Duodenal mucosa (tissue), 2 donors: ENCODE data around the gene MEX3A.
A peak's percentile ranks its signal among the peaks of the same experiment; 100 is the strongest.

Experiments used
- H3K27ac ChIP-seq: one replicate; pipeline ENCODE4 v1.7.0; 2013; ENCODE audit warnings: low read depth, low read length
- H3K27me3 ChIP-seq, 2 donors: one replicate each; pipeline ENCODE4 v1.7.0; 2013; ENCODE audit warnings: low read length in 2 of 2, control low read depth in 1 of 2; ENCODE audit not compliant: insufficient read depth in 2 of 2, control insufficient read depth in 1 of 2
- H3K36me3 ChIP-seq, 2 donors: one replicate each; pipeline ENCODE4 v1.7.0; 2013; ENCODE audit warnings: low read length in 2 of 2, control low read depth in 1 of 2; ENCODE audit not compliant: insufficient read depth in 2 of 2, control insufficient read depth in 1 of 2
- H3K4me1 ChIP-seq, 2 donors: one replicate each; pipeline ENCODE4 v1.7.0; 2013; ENCODE audit warnings: low read length in 2 of 2, control low read depth in 1 of 2; ENCODE audit not compliant: insufficient read depth in 2 of 2, control insufficient read depth in 1 of 2
- H3K4me3 ChIP-seq, 2 donors: one replicate each; pipeline ENCODE4 v1.7.0; 2013; ENCODE audit warnings: low read length in 2 of 2, low read depth in 1 of 2
- H3K9ac ChIP-seq, 2 donors: one replicate each; pipeline ENCODE4 v1.7.0; 2013; ENCODE audit warnings: low read length in 2 of 2, low read depth in 1 of 2
- H3K9me3 ChIP-seq, 2 donors: one replicate each; pipeline ENCODE4 v1.7.0; 2013; ENCODE audit warnings: low read length in 2 of 2, control low read depth in 1 of 2; ENCODE audit not compliant: control insufficient read depth in 1 of 2

MEX3A gene

GRCh38 chr1:156111355-156111962 is 29.2 kb upstream of the MEX3A start:
- Histone ChIP-seq H3K9me3 (no peaks in the 10 kb centered on the region), H3K27me3 (no peaks in the 10 kb centered on the region), H3K36me3 (no peaks in the 10 kb centered on the region), H3K9ac (no peak overlapping the region), H3K27ac (no peak overlapping the region), H3K4me3 (no peak overlapping the region), H3K4me1 (peaks cover 18 to 22% of the 10 kb centered on the region in 2 donors)

- Histone ChIP-seq H3K4me1 (peaks cover 22 to 23% of the 10 kb centered on the region in 2 donors), H3K27ac (no peak overlapping the region)
Observed at GRCh38 chr1:156110252-156110651, 28.0 kb upstream of the MEX3A start.

DNA sequence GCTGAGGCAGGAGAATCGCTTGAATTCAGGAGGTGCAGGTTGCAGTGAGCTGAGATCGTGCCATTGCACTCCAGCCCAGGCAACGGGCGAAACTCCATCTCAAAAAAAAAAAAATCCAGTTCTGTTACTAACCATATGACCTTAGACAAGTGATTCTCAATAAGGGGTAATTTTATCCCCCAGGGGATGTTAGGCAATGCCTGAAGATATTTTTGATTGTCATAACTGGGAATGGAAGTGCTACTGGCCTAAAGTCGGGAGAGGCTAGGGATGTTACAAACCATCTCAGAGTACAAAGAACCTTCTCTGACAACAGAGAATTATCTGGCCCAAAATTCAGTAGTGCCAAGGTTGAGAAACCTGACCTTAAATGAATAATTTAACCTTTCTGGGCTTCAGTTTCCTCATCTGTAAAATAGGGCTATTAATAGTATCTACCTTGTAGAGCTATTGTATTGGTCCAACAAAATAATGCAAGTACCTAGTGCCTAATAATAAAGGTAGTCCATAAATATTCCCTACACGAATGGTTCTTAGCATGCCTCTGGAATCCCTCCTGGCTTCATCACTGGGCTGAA is 26.5 kb upstream of the MEX3A start:
- Histone ChIP-seq H3K27me3 (no peaks in the 10 kb centered on the region), H3K27ac (no peak overlapping the region), H3K9ac (no peak overlapping the region), H3K4me1 (peaks cover 30 to 31% of the 10 kb centered on the region in 2 donors), H3K36me3 (no peaks in the 10 kb centered on the region), H3K4me3 (no peak overlapping the region), H3K9me3 (no peaks in the 10 kb centered on the region)

More at GRCh38 chr1:156110252-156110651, 28.0 kb upstream of the MEX3A start:
- H3K4me3 ChIP-seq: no peak overlapping the region
- H3K27me3 ChIP-seq: no peaks in the 10 kb centered on the region
- no peaks in the 10 kb centered on the region for H3K9me3 ChIP-seq
- no peak overlapping the region for H3K9ac ChIP-seq
- no peaks in the 10 kb centered on the region for H3K36me3 ChIP-seq

GRCh38 chr1:156108057-156108456 is 25.8 kb upstream of the MEX3A start:
- Histone ChIP-seq H3K27me3 (no peaks in the 10 kb centered on the region), H3K36me3 (no peaks in the 10 kb centered on the region), H3K9me3 (no peaks in the 10 kb centered on the region), H3K4me1 (peaks cover 34 to 36% of the 10 kb centered on the region in 2 donors), H3K4me3 (no peak overlapping the region), H3K9ac (no peak overlapping the region), H3K27ac (no peak overlapping the region)

GRCh38 chr1:156106624-156107488 is 24.6 kb upstream of the MEX3A start:
- Histone ChIP-seq H3K4me1 (peaks cover 46 to 47% of the 10 kb centered on the region in 2 donors), H3K36me3 (no peaks in the 10 kb centered on the region), H3K27ac (peak overlapping the region; percentile 78), H3K9ac (peak overlapping the region; percentile 57 to 85), H3K4me3 (peak overlapping the region; percentile 33 to 48), H3K27me3 (no peaks in the 10 kb centered on the region), H3K9me3 (no peaks in the 10 kb centered on the region)

GRCh38 chr1:156104861-156105832 is 22.9 kb upstream of the MEX3A start:
- Histone ChIP-seq H3K36me3 (no peaks in the 10 kb centered on the region), H3K27me3 (no peaks in the 10 kb centered on the region), H3K9me3 (no peaks in the 10 kb centered on the region), H3K4me1 (peaks cover 56 to 58% of the 10 kb centered on the region in 2 donors), H3K9ac (peak overlapping the region; percentile 58 to 85), H3K4me3 (peak overlapping the region in 1 of 2 donors; percentile 68), H3K27ac (peak overlapping the region; percentile 93)

GRCh38 chr1:156104065-156104810 is 22.0 kb upstream of the MEX3A start:
- H3K36me3 ChIP-seq: no peaks in the 10 kb centered on the region
- H3K9me3 ChIP-seq: no peaks in the 10 kb centered on the region
- peak overlapping the region; percentile 93 for H3K27ac ChIP-seq
- H3K9ac ChIP-seq: peak overlapping the region; percentile 52 to 72
- no peaks in the 10 kb centered on the region for H3K27me3 ChIP-seq
- peaks cover 58 to 60% of the 10 kb centered on the region in 2 donors for H3K4me1 ChIP-seq
- H3K4me3 ChIP-seq: peak overlapping the region in 1 of 2 donors; percentile 68

DNA sequence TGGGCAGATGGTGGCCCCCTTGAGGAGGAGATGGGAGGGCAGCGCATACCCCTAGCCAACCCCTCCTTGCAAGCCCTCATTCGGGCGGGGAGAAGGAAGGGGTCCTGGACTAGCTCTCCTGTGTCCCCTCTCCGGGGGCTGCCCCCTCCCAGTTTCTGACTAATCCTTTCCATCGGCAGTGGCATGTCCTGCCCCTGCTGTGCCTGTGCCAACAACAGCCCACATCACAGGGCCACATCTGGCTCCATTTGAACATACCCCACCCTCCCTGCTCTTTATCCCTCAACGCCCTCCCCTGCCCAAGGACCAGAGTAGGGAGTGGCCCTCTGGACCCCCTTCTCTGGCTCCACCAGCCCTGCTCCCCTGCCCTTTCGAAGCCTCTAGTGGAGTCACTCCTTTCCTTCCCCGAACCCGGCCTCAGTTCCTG is 21.3 kb upstream of the MEX3A start:
- Histone ChIP-seq H3K9me3 (no peaks in the 10 kb centered on the region), H3K4me1 (peaks cover 58 to 60% of the 10 kb centered on the region in 2 donors), H3K36me3 (no peaks in the 10 kb centered on the region), H3K9ac (peak overlapping the region; percentile 52 to 72), H3K27me3 (no peaks in the 10 kb centered on the region), H3K4me3 (peak overlapping the region in 1 of 2 donors; percentile 36), H3K27ac (peak overlapping the region; percentile 93)
